Colonic mucosa (tissue), 4 donors: ENCODE measurements around the gene GDPD5. TPM values are rescaled to one million over a fixed set of nuclear protein-coding genes. Genes with fewer than 3 reads are reported as not detected.

Experiments
- DNase-seq: peaks from one replicate; pipeline ENCODE4 v3.0.0-alpha.2; 2020
- H3K27ac ChIP-seq: fragments of 200-600 bp; one replicate; pipeline ENCODE4 v1.8.0; 2021
- H3K27me3 ChIP-seq: fragments of 200-600 bp; one replicate; pipeline ENCODE4 v1.8.0; 2021
- H3K36me3 ChIP-seq: fragments of 200-600 bp; one replicate; pipeline ENCODE4 v1.8.0; 2021
- H3K4me1 ChIP-seq: fragments of 200-600 bp; one replicate; pipeline ENCODE4 v1.8.0; 2021; ENCODE audit warnings: mild to moderate bottlenecking
- H3K4me3 ChIP-seq: fragments of 200-600 bp; one replicate; pipeline ENCODE4 v1.8.0; 2021
- H3K9ac ChIP-seq, 2 donors: one replicate each; pipeline ENCODE4 v1.7.0; 2013; ENCODE audit warnings: control low read depth in 2 of 2, low read depth in 2 of 2, low read length in 2 of 2
- H3K9me3 ChIP-seq: fragments of 200-600 bp; one replicate; pipeline ENCODE4 v1.8.0; 2021
- CTCF ChIP-seq: fragments of 200-600 bp; IDR thresholded peaks from one replicate; pipeline ENCODE4 v1.8.0; 2022; ENCODE audit warnings: antibody characterized with exemption, mild to moderate bottlenecking
- intact Hi-C: fragments of 100-400 bp; cut with DNase I; formaldehyde crosslinking; loops from one replicate; pipeline ENCODE4 v1.14.1; 2022
- total RNA-seq, 2 donors: library from RNA; stranded (reverse); fragmentation: NEBNext Ultra II Directional in 1 of 2; extraction: Animal tissue kit (Norgen Biotek cat#: 25700) in 1 of 2; gene quantifications; one replicate each; pipeline ENCODE4 v1.2.1, GENCODE V29; 2021
- donor health status: healthy.
- donor health status: DM: no; HTN: no; CAD: no.
- donor health status: DM: no; HTN: no; CAD: no.

The GDPD5 gene
- total RNA-seq, 2 donors from 2014 or later = 2.6 to 4.1 TPM

- Histone ChIP-seq H3K4me3 (no peak overlapping the region), H3K9ac (no peak overlapping the region), H3K9me3 (no peaks in the 10 kb centered on the region), H3K36me3 (no peaks in the 10 kb centered on the region), H3K27ac (no peak overlapping the region), H3K4me1 (no peaks in the 10 kb centered on the region), H3K27me3 (no peaks in the 10 kb centered on the region)
- no peak for TF ChIP-seq CTCF
- intact Hi-C loops = no loop called here
- DNase-seq = no peak
These were observed 6.7 kb downstream of the GDPD5 start for GRCh38 chr11:75518771-75519653.

GRCh38 chr11:75518204-75518549 lies 7.6 kb downstream of the GDPD5 start:
- Histone ChIP-seq H3K27ac (no peak overlapping the region), H3K4me3 (no peak overlapping the region), H3K9me3 (no peaks in the 10 kb centered on the region), H3K36me3 (no peaks in the 10 kb centered on the region), H3K27me3 (no peaks in the 10 kb centered on the region), H3K4me1 (no peaks in the 10 kb centered on the region), H3K9ac (no peak overlapping the region)
- no peak for TF ChIP-seq CTCF
- no peak for DNase-seq
- intact Hi-C loops = no loop called here

- no peak for TF ChIP-seq CTCF
- intact Hi-C loops = no loop called here
- no peaks in the 10 kb centered on the region for H3K27me3 ChIP-seq
- H3K36me3 ChIP-seq = no peaks in the 10 kb centered on the region
- no peaks in the 10 kb centered on the region for H3K4me1 ChIP-seq
- no peak overlapping the region for H3K27ac ChIP-seq
- no peak overlapping the region for H3K4me3 ChIP-seq
- H3K9me3 ChIP-seq = no peaks in the 10 kb centered on the region
- H3K9ac ChIP-seq = no peak overlapping the region
- no peak for DNase-seq
These were observed 8.9 kb downstream of the GDPD5 start for GRCh38 chr11:75516886-75517285.

GRCh38 chr11:75516140-75516539 lies 9.6 kb downstream of the GDPD5 start:
- H3K9ac ChIP-seq = no peak overlapping the region
- H3K36me3 ChIP-seq = no peaks in the 10 kb centered on the region
- no peaks in the 10 kb centered on the region for H3K9me3 ChIP-seq
- no peaks in the 10 kb centered on the region for H3K4me1 ChIP-seq
- DNase-seq = no peak
- H3K27ac ChIP-seq = no peak overlapping the region
- H3K27me3 ChIP-seq = no peaks in the 10 kb centered on the region
- TF ChIP-seq CTCF = no peak
- intact Hi-C loops = no loop called here
- H3K4me3 ChIP-seq = no peak overlapping the region

GRCh38 chr11:75514596-75514995 lies 11.1 kb downstream of the GDPD5 start:
- Histone ChIP-seq H3K9me3 (no peaks in the 10 kb centered on the region), H3K4me1 (no peaks in the 10 kb centered on the region), H3K9ac (no peak overlapping the region), H3K4me3 (no peak overlapping the region), H3K27ac (no peak overlapping the region), H3K27me3 (no peaks in the 10 kb centered on the region), H3K36me3 (no peaks in the 10 kb centered on the region)
- intact Hi-C loops = no loop called here
- no peak for DNase-seq
- no peak for TF ChIP-seq CTCF
